ENCODE measurements around the gene HPX.

HPX gene

GRCh38 chr11:6440906-6441358, at the start of gene HPX:
HPX (minus strand) TSS chr11:6440987; CDS start chr11:6440963, 24 bp downstream.
- no peak for DNase-seq (ENCODE audit: low read depth in 1 of 2, low spot score in 1 of 2)

GRCh38 chr11:6489306-6489705, 48.5 kb upstream of the HPX start:
- DNase-seq (ENCODE audit: low read depth in 1 of 2, low spot score in 1 of 2) = no peak

GRCh38 chr11:6488821-6489220, 48.0 kb upstream of the HPX start:
- DNase-seq (ENCODE audit: low read depth in 1 of 2, low spot score in 1 of 2) = no peak

GRCh38 chr11:6488342-6488741, 47.6 kb upstream of the HPX start:
- DNase-seq (ENCODE audit: low read depth in 1 of 2, low spot score in 1 of 2) = no peak

- DNase-seq (ENCODE audit: low read depth in 1 of 2, low spot score in 1 of 2) = no peak
These were observed 46.2 kb upstream of the HPX start for GRCh38 chr11:6486938-6487337.

GRCh38 chr11:6486256-6486655, 45.5 kb upstream of the HPX start:
- no peak for DNase-seq (ENCODE audit: low read depth in 1 of 2, low spot score in 1 of 2)

- DNase-seq (ENCODE audit: low read depth in 1 of 2, low spot score in 1 of 2) = no peak
These were observed 44.9 kb upstream of the HPX start for GRCh38 chr11:6485661-6486060.

GRCh38 chr11:6483015-6483414, 42.2 kb upstream of the HPX start:
- no peak for DNase-seq (ENCODE audit: low read depth in 1 of 2, low spot score in 1 of 2)

- no peak for DNase-seq (ENCODE audit: low read depth in 1 of 2, low spot score in 1 of 2)
These were observed 41.7 kb upstream of the HPX start for GRCh38 chr11:6482441-6482840.

GRCh38 chr11:6481924-6482275, 41.1 kb upstream of the HPX start:
- DNase-seq (ENCODE audit: low read depth in 1 of 2, low spot score in 1 of 2) = no peak

- peak; percentile 94 to 96 for DNase-seq (ENCODE audit: low read depth in 1 of 2, low spot score in 1 of 2)
These were observed 40.5 kb upstream of the HPX start, which contains the start of the genes ARFIP2 and TIMM10B for GRCh38 chr11:6481012-6481923. ARFIP2 (minus strand) TSS chr11:6481331; CDS start chr11:6480421, 910 bp downstream. TIMM10B (plus strand) TSS chr11:6481501; CDS start chr11:6481517, 16 bp downstream.

GRCh38 chr11:6480299-6480914, 39.6 kb upstream of the HPX start:
- no peak for DNase-seq (ENCODE audit: low read depth in 1 of 2, low spot score in 1 of 2)

GRCh38 chr11:6476571-6476970, 35.8 kb upstream of the HPX start:
- DNase-seq (ENCODE audit: low read depth in 1 of 2, low spot score in 1 of 2) = no peak

GRCh38 chr11:6475936-6476335, 35.1 kb upstream of the HPX start:
- no peak for DNase-seq (ENCODE audit: low read depth in 1 of 2, low spot score in 1 of 2)

- DNase-seq (ENCODE audit: low read depth in 1 of 2, low spot score in 1 of 2) = no peak
These were observed 34.2 kb upstream of the HPX start for GRCh38 chr11:6474806-6475500.

- no peak for DNase-seq (ENCODE audit: low read depth in 1 of 2, low spot score in 1 of 2)
These were observed 33.6 kb upstream of the HPX start for GRCh38 chr11:6474413-6474792.

GRCh38 chr11:6473451-6474412, 32.9 kb upstream of the HPX start, which contains the start of gene TRIM3:
TRIM3 (minus strand) TSS chr11:6473941; CDS start chr11:6465695, 8,246 bp downstream.
- DNase-seq (ENCODE audit: low read depth in 1 of 2, low spot score in 1 of 2) = peak; percentile 43 to 64

GRCh38 chr11:6472934-6473333, 32.1 kb upstream of the HPX start:
- DNase-seq (ENCODE audit: low read depth in 1 of 2, low spot score in 1 of 2) = no peak

- DNase-seq (ENCODE audit: low read depth in 1 of 2, low spot score in 1 of 2) = no peak
These were observed 28.8 kb upstream of the HPX start for GRCh38 chr11:6469599-6469998.

GRCh38 chr11:6468712-6469495, 28.1 kb upstream of the HPX start:
- no peak for DNase-seq (ENCODE audit: low read depth in 1 of 2, low spot score in 1 of 2)

All from activated T-helper 1 cell treated with anti-CD3 and anti-CD28 coated beads, Interleukin-2, amount 50 U/mL, for 16 hours (primary cell).